ENCODE results near the gene MYRIP.

MYRIP gene

DNA sequence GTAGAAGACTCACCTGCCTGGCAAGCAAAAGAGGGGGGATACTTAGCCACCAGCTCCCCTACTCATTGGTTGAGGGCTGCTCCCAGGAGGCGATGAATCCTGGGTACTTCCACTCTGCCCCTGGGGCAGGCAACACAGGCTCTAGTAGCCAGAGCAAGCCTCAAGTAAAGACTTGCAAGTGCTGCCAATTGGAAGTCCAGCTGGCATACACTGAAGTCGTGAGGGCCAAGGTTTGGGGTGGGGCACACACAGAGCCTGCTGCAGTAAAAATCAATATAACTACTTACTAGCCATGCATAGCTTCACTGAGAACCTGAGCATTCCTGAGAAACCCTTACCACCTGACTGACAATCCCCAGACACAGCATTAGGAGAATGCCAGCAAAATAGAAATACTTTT lies 377.1 kb downstream of the MYRIP start:
- no peak for DNase-seq (ENCODE audit: extremely low read depth, low read depth)
- TF ChIP-seq, protein P1, sequence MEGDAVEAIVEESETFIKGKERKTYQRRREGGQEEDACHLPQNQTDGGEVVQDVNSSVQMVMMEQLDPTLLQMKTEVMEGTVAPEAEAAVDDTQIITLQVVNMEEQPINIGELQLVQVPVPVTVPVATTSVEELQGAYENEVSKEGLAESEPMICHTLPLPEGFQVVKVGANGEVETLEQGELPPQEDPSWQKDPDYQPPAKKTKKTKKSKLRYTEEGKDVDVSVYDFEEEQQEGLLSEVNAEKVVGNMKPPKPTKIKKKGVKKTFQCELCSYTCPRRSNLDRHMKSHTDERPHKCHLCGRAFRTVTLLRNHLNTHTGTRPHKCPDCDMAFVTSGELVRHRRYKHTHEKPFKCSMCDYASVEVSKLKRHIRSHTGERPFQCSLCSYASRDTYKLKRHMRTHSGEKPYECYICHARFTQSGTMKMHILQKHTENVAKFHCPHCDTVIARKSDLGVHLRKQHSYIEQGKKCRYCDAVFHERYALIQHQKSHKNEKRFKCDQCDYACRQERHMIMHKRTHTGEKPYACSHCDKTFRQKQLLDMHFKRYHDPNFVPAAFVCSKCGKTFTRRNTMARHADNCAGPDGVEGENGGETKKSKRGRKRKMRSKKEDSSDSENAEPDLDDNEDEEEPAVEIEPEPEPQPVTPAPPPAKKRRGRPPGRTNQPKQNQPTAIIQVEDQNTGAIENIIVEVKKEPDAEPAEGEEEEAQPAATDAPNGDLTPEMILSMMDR (IDR thresholded peaks at IDR 0.05; ENCODE audit: low read depth, low read length): no peak

DNA sequence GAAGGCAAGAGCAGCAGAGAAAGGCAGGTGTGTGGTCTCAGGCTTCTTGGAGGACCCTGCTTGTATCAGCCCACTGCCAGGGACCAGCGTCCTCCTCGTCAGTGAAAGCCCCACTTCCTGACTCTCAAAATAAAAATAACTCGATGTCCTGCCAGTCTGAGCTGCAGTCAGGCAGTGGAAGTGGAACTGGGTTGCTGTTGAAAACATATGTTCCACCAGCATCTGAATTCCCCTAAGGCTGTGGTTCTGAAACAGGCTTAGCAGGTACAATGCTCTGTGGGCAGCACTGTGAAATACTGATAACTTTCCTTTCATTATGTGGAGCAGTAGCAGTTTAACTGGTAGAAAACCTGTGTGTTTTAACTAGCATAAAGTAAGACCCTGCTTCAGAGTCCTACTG lies 378.5 kb downstream of the MYRIP start:
- TF ChIP-seq, protein P1 (IDR thresholded peaks at IDR 0.05; ENCODE audit: low read depth, low read length): no peak
- no peak for DNase-seq (ENCODE audit: extremely low read depth, low read depth)

DNA sequence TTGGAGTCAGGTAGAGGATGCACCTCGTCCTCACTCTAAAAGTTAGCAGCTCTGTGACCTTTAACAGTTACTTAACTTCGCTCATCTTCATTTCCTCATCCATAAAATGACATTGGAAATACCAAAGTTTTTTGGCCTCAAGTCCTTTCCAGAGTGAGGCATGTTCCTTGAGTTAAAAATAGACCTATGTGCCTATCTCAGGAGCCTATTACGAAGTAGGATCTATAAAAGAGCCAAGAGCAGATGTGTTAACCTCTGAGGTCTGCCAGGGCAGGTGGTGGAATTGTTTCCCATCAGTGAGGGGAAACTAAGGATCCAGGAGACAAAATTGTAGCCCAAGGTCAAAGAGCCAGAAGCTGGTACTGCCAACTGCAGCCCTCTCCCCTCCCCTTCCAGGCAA lies 379.7 kb downstream of the MYRIP start:
- DNase-seq (ENCODE audit: extremely low read depth, low read depth): no peak
- TF ChIP-seq, protein P1 (IDR thresholded peaks at IDR 0.05; ENCODE audit: low read depth, low read length): no peak

DNA sequence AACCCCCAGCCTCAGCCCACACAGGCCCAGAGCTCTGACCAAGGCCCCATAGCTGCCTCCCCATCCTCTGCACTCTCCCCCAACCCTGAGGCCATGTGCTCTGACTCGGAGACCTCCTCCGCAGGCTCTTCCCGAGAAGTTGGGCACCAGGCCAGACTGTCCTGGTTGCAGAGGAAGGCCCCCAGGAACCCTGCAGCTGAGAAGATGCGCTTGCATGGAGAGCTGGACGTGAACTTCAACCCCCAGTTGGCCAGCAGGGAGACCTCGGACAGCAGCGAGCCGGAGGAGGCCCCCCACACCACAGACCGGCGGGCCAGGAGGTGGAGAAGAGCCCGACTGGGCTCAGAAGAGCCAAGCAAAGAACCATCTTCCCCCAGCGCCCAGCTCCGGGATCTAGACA lies 380.6 kb downstream of the MYRIP start:
- DNase-seq (ENCODE audit: extremely low read depth, low read depth): no peak
- TF ChIP-seq, protein P1 (IDR thresholded peaks at IDR 0.05; ENCODE audit: low read depth, low read length): no peak

DNA sequence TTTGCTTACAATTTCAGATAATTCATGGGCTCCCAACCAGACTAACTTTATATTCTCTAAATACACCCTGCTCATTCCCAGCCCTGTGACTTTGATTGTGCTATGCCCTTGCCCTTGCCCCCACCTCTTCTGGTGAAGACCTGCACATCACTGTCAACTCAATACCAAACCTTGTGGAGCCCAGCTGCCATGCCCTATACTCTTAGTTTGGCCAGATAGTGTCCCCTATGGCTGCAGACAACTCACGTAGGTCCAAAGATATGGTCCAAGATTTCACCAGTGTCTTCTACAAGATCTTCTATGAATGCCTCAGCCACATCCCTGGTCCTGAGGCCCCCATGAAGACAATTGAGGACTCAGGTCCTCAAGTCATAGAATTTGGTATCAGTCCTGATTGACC lies 381.8 kb downstream of the MYRIP start:
- TF ChIP-seq, protein P1 (IDR thresholded peaks at IDR 0.05; ENCODE audit: low read depth, low read length): no peak
- no peak for DNase-seq (ENCODE audit: extremely low read depth, low read depth)

DNA sequence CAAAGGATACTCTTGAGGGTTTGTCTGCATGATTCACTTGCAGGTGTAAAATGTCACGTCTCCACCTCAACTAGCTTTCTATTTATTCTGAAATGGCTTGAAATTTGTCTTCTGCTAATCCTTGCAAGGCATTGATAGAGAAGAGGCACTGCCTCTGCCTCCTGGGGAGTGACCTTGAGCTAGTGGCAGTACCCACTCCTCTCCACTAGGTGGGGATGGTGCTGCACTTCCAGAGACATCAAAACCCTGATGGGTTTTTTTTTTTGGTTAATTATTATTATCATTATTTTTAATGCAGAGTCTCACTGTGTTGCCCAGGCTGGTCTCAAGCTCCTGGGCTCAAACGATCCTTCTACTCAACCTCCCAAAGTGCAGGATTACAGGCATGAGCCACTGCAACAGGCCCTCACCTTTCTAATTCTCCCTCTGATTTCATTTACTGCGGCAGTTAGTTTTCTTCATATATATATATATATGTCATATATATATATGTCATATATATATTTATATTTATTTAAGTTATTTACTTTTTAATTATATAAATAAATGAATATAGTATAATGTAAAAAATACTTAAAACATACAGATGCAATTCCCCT lies 382.5 kb downstream of the MYRIP start:
- TF ChIP-seq, protein P1 (IDR thresholded peaks at IDR 0.05; ENCODE audit: low read depth, low read length): peak; percentile 97
- DNase-seq (ENCODE audit: extremely low read depth, low read depth): peak; percentile 16

DNA sequence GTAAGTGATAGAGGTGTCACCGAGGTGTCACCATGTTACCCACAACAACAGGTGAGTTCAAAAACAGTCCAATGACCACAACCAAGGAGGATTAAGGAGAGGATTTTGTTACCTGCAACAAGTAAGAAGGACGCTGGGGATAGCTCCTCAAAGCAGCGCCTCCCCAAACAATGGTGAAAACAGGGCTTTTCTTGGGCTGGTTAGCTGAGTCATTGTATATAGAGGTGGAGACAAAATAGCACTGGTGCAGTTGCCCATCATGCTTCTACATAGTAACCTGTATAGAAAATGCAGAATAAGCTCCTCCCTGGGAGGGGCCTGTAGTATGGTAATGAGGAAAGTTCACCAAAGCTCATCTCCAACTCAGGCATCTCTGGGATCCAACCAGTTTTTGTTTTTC lies 383.2 kb downstream of the MYRIP start:
- DNase-seq (ENCODE audit: extremely low read depth, low read depth): no peak
- TF ChIP-seq, protein P1 (IDR thresholded peaks at IDR 0.05; ENCODE audit: low read depth, low read length): no peak
